Esophagus muscularis mucosa (tissue), 4 donors: ENCODE measurements around the gene SIRPA. TPM values are rescaled to one million over a fixed set of nuclear protein-coding genes. Genes with fewer than 3 reads are reported as not detected.

Source experiments
- DNase-seq: peaks from one replicate; pipeline ENCODE4 v3.0.0-alpha.2; 2017; ENCODE audit errors: extremely low spot score
- H3K27ac ChIP-seq, 4 donors: fragments of 200-600 bp; sonication (generic); replicated peaks in 1 of 4; 1 replicate in 3 of 4; 2 replicates in 1 of 4; pipeline ENCODE4 v1.5.1; 2016 to 2019; ENCODE audit warnings: mild to moderate bottlenecking in 1 of 4
- H3K27me3 ChIP-seq, 4 donors: fragments of 200-600 bp; sonication (generic); one replicate each; pipeline versions ENCODE4 v1.5.1 to v1.6.0; 2016 to 2019
- H3K36me3 ChIP-seq, 4 donors: fragments of 200-600 bp; sonication (generic); one replicate each; pipeline ENCODE4 v1.5.1; 2016 to 2019
- H3K4me1 ChIP-seq, 4 donors: fragments of 200-600 bp; sonication (generic); one replicate each; pipeline ENCODE4 v1.5.1; 2016 to 2019
- H3K4me3 ChIP-seq, 4 donors: fragments of 200-600 bp; sonication (generic); 1 replicate in 2 of 4; 2 replicates in 2 of 4; pipeline ENCODE4 v1.5.1; 2016 to 2019; ENCODE audit warnings: mild to moderate bottlenecking in 4 of 4, moderate library complexity in 1 of 4
- H3K9me3 ChIP-seq, 4 donors: fragments of 200-600 bp; sonication (generic); 1 replicate in 3 of 4; 2 replicates in 1 of 4; pipeline ENCODE4 v1.5.1; 2016 to 2019
- EP300 ChIP-seq: sonication (generic); formaldehyde crosslinking; IDR thresholded peaks from one replicate; pipeline ENCODE4 v1.6.1; 2017; ENCODE audit warnings: antibody characterized with exemption
- POLR2A ChIP-seq: fragments of 450-650 bp; IDR thresholded peaks from one replicate; pipeline ENCODE4 v1.6.1; 2017; ENCODE audit warnings: antibody characterized with exemption, moderate library complexity, mild to moderate bottlenecking, low read depth
- POLR2AphosphoS5 ChIP-seq, 2 donors: sonication (generic); formaldehyde crosslinking; IDR thresholded peaks; one replicate each; pipeline ENCODE4 v1.6.1; 2017; ENCODE audit warnings: antibody characterized with exemption in 2 of 2
- WGBS: methylation state at CpG from one replicate; pipeline ENCODE4 v1.1.5; 2018; 5-methylcytosine and 5-hydroxymethylcytosine counted together
- intact Hi-C: fragments of 100-400 bp; cut with DNase I; formaldehyde crosslinking; loops from one replicate; pipeline ENCODE4 v1.15.1; 2023
- total RNA-seq, 4 donors: library from RNA; depleted of rRNA; stranded (reverse); fragments of >200 nt; gene quantifications; one replicate each; pipeline versions ENCODE4 v1.1.0 to v1.2.1, GENCODE V29; 2016
- TF ChIP-seq, protein P1 (sequence below), 3 experiments: fragments of 200-600 bp in 2 of 3; fragments of 450-650 bp in 1 of 3; sonication (generic) in 2 of 3; IDR thresholded peaks; one replicate each; pipeline ENCODE4 v1.5.1; 2017 to 2019; ENCODE audit warnings: antibody characterized with exemption in 3 of 3, mild to moderate bottlenecking in 2 of 3, moderate library complexity in 1 of 3

SIRPA gene
- total RNA-seq, 4 donors from 2014 or later: 19.5 to 39.8 (median 32.5) TPM

GRCh38 chr20:1896484-1897258 is 1.5 kb downstream of the SIRPA start:
- Histone ChIP-seq H3K27me3 (no peaks in the 10 kb centered on the region), H3K9me3 (no peaks in the 10 kb centered on the region), H3K27ac (peak overlapping the region; percentile 91 to 96 (median 96)), H3K36me3 (peaks cover 0 to 4% (median 0%) of the 10 kb centered on the region in 4 donors), H3K4me3 (peak overlapping the region; percentile 77 to 93 (median 82)), H3K4me1 (peaks cover 22 to 79% (median 71%) of the 10 kb centered on the region in 4 donors)
- no peak for TF ChIP-seq POLR2A
- no peak for TF ChIP-seq EP300
- TF ChIP-seq, protein P1, sequence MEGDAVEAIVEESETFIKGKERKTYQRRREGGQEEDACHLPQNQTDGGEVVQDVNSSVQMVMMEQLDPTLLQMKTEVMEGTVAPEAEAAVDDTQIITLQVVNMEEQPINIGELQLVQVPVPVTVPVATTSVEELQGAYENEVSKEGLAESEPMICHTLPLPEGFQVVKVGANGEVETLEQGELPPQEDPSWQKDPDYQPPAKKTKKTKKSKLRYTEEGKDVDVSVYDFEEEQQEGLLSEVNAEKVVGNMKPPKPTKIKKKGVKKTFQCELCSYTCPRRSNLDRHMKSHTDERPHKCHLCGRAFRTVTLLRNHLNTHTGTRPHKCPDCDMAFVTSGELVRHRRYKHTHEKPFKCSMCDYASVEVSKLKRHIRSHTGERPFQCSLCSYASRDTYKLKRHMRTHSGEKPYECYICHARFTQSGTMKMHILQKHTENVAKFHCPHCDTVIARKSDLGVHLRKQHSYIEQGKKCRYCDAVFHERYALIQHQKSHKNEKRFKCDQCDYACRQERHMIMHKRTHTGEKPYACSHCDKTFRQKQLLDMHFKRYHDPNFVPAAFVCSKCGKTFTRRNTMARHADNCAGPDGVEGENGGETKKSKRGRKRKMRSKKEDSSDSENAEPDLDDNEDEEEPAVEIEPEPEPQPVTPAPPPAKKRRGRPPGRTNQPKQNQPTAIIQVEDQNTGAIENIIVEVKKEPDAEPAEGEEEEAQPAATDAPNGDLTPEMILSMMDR (IDR thresholded peaks at IDR 0.05): no peak
- TF ChIP-seq POLR2AphosphoS5 (IDR thresholded peaks at IDR 0.05): no peak
- intact Hi-C loops: loop anchor here (5.0 kb wide), 1 partner anchor 66 kb away; no protein-coding TSS in a partner anchor
- DNase-seq: no peak
- 78% methylated on average over 12 of the region's 12 CpGs for WGBS

DNA sequence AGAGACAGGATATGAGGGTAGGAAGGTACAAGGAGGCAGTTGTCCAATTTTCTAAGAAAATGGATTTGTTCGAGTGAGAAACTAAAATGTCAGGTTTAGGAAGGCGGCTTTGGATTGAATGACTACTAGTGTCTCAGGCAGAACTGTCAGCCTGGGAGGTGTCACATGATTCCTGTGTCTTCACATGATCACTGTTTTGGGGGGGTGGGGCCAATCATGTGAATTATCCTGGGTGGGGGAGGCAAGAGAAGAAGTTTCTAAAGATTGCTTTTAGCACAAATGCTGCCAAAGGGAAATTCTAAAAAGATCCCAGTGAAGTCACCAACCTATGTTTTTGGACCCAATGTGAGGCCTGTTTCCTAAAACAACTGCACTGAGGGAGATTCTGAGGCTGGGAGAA is 2.3 kb downstream of the SIRPA start:
- peaks cover 22 to 73% (median 68%) of the 10 kb centered on the region in 4 donors for H3K4me1 ChIP-seq
- DNase-seq: no peak
- TF ChIP-seq, protein P1 (IDR thresholded peaks at IDR 0.05): no peak
- TF ChIP-seq EP300: no peak
- TF ChIP-seq POLR2AphosphoS5 (IDR thresholded peaks at IDR 0.05): no peak
- no peak for TF ChIP-seq POLR2A
- WGBS: 79% methylated on average over 2 of the region's 2 CpGs
- intact Hi-C loops: loop anchor here (5.0 kb wide), 1 partner anchor 65 kb away; no protein-coding TSS in a partner anchor
- H3K4me3 ChIP-seq: peak overlapping the region in 1 of 4 donors; percentile 28
- no peaks in the 10 kb centered on the region for H3K27me3 ChIP-seq
- peaks cover 0 to 4% (median 0%) of the 10 kb centered on the region in 4 donors for H3K36me3 ChIP-seq
- H3K27ac ChIP-seq: peak overlapping the region; percentile 64 to 96 (median 78)
- no peaks in the 10 kb centered on the region for H3K9me3 ChIP-seq

- intact Hi-C loops: loop anchor here (5.0 kb wide), 1 partner anchor 64 kb away; no protein-coding TSS in a partner anchor
- no peaks in the 10 kb centered on the region for H3K9me3 ChIP-seq
- WGBS: 83% methylated on average over 7 of the region's 11 CpGs
- DNase-seq: no peak
- H3K27ac ChIP-seq: peak overlapping the region; percentile 64 to 96 (median 78)
- peak overlapping the region in 1 of 4 donors; percentile 28 for H3K4me3 ChIP-seq
- H3K36me3 ChIP-seq: peaks cover 0 to 4% (median 0%) of the 10 kb centered on the region in 4 donors
- H3K27me3 ChIP-seq: no peaks in the 10 kb centered on the region
- H3K4me1 ChIP-seq: peaks cover 22 to 69% (median 63%) of the 10 kb centered on the region in 4 donors
- TF ChIP-seq POLR2AphosphoS5 (IDR thresholded peaks at IDR 0.05): no peak
- TF ChIP-seq, protein P1 (IDR thresholded peaks at IDR 0.05): no peak
These were observed 2.8 kb downstream of the SIRPA start for GRCh38 chr20:1897965-1898464.

DNA sequence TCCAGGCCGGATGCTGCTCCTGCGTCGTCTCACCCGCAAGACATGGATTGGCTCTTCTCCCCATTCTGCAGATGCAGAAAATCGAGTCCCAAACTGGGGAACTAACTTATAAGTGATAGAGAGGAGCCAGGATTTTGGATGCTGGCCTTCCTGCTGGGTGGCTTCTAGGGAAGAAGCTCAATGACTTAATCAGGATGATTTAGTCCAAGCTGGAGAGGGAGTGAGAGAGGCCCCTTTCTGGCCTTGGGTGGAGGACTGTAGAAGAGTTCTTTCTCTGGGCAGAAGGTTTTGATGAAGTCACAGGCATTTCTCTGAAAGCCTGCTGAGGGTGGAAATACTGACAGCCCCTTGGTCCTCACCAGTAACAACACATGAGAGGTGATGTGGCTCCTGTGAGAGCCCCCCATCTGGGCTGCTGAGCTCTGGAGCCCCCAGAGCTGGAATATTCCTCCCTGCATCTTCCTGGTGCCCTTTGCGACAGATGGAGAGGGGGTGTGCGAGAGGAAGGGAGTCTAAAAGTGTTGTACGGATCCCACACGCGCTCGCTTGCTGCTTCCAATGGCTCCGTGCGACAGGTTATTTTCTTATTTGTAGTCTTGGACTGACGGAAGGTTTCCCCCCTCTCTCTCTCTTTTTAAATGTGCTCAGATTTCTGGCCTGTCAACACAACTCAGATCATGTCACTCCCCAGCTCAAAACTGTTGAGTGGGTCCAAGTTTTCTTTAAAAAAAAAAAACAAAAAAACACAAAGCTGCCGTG is 3.5 kb downstream of the SIRPA start:
- no peak for DNase-seq
- peaks cover 22 to 62% (median 57%) of the 10 kb centered on the region in 4 donors for H3K4me1 ChIP-seq
- H3K27me3 ChIP-seq: no peaks in the 10 kb centered on the region
- peak overlapping the region; percentile 40 to 96 (median 64) for H3K27ac ChIP-seq
- H3K9me3 ChIP-seq: no peaks in the 10 kb centered on the region
- peaks cover 0 to 4% (median 0%) of the 10 kb centered on the region in 4 donors for H3K36me3 ChIP-seq
- 78% methylated on average over 15 of the region's 15 CpGs for WGBS
- H3K4me3 ChIP-seq: no peak overlapping the region
- intact Hi-C loops: loop anchor here (5.0 kb wide), 1 partner anchor 64 kb away; no protein-coding TSS in a partner anchor
- TF ChIP-seq POLR2A (no peak), POLR2AphosphoS5 (IDR thresholded peaks at IDR 0.05) (no peak), EP300 (no peak)
- TF ChIP-seq, protein P1 (IDR thresholded peaks at IDR 0.05): no peak
